GM10847 (cell line): ENCODE results near the gene PBLD.

ENCODE experiments used
- POLR2A ChIP-seq: IDR thresholded peaks from 2 replicates; pipeline ENCODE4 v1.6.1; 2011; ENCODE audit not compliant: insufficient read length; ENCODE audit errors: extremely low read depth

Gene PBLD

DNA sequence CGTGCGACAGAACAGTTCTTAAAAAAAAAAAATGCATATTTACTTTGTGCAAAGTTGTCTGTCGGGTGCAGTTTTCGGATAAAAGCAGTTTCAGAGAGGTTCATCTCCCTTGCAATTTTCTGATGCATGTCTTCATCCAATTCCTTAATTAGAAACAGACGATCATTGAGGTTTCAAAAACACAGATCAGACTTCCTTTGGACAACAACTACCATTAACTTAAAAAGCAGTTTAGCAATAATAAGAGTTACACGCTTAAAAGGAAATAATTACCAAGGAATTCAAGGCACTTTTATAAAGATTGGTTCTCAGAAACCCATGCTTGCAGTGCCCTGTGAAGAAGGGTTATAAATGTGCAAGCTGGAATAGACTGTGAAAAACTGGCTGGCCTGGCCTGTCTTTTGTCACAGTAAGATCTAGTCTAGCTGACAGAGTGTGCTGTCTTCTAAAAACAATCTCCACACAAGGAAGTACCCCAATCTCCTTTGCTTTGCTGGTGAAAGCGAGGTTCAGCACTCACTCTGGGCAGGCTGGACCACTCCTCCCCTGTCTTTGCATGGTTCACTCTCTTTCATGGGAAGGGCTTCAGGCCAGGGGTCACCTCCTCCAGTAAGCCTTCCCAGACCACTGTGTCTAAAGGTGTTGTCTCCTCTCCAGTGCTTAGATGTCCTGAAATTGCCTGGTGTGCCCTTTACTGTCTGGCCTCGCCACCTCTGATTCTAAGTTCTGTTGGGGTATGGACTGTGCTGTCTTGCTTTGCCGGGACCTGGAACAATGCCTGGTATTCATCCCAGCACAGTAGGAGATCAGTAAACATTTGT is 35.7 kb downstream of the PBLD start:
- TF ChIP-seq POLR2A, result no peak

- no peak for TF ChIP-seq POLR2A
Observed at GRCh38 chr10:68290736-68291135, 42.0 kb downstream of the PBLD start.

- no peak for TF ChIP-seq POLR2A
Observed at GRCh38 chr10:68288717-68289116, 44.0 kb downstream of the PBLD start.

- TF ChIP-seq POLR2A, result no peak
Observed at GRCh38 chr10:68284062-68285001, 48.4 kb downstream of the PBLD start.

GRCh38 chr10:68280758-68281157 is 52.0 kb downstream of the PBLD start:
- TF ChIP-seq POLR2A, result no peak

DNA sequence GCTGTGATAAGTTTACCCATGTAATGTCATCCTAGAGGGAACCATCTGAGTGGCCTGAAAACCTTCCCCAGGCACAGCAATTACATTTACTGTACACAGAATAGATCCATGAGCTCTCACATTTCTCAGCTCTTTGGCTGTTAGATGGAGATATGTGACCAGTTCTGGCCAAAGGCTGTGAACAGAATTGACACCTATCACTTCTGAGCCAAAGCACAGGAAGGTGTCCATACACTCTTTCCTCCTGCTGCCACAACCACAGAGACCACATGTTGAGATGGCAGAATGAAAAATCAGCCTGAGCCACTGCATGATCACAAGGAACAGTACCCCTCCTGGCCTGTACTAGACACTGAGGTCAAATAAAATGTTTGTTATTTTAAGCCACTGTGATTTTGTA is 56.5 kb downstream of the PBLD start:
- no peak for TF ChIP-seq POLR2A

- TF ChIP-seq POLR2A, result no peak
Observed at GRCh38 chr10:68275600-68276126, 57.1 kb downstream of the PBLD start.

DNA sequence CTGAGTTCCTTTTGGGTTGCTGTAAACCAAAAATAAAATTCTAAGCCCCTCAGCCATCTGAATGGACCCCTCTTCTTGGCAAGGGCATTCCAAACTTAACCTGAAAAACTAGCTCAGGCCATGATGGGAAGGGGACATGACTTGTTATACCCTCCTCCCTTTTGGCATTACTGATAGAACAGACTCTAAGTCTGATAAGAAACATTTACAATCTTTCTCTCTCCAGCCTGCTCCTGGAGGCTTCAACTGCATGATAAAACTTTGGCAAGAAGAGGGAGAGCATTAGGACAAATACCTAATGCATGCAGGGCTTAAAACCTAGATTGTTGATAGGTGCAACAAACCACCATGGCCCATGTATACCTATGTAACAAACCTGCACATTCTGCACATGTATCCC is 59.9 kb downstream of the PBLD start:
- TF ChIP-seq POLR2A, result no peak

DNA sequence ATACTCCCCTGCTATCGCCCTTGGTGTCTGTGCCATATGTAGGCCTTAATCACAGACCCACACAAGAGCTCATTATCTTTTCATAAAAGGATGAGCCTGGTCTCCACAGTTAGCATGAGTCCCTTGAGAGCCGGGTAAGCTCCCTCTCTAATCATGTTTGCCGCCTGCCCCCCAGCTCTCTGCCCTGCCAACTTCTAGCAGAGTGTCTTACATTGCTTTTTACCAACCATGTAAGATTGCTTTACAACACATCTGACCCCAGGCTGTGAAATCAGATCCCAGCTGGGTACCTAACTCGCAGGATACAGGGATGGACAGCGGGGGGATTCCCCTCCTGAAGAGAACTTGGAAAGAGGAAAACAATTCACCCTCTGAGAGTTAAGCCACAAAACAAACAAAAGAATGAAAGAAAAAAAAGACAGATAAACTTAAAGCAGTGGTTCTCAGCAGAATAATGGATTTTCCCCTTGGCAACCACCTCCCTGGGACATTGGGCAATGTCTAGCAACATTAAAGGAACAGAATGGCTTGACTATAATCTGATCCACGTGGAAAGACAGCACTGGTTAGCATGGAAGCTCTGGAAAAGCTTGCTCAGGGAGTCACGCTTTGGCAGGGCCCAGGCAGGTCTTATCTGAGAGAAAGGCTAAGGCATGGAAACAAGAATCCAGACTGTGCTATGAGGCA is 61.4 kb downstream of the PBLD start:
- no peak for TF ChIP-seq POLR2A

GRCh38 chr10:68269562-68270290 is 63.0 kb downstream of the PBLD start:
- no peak for TF ChIP-seq POLR2A

DNA sequence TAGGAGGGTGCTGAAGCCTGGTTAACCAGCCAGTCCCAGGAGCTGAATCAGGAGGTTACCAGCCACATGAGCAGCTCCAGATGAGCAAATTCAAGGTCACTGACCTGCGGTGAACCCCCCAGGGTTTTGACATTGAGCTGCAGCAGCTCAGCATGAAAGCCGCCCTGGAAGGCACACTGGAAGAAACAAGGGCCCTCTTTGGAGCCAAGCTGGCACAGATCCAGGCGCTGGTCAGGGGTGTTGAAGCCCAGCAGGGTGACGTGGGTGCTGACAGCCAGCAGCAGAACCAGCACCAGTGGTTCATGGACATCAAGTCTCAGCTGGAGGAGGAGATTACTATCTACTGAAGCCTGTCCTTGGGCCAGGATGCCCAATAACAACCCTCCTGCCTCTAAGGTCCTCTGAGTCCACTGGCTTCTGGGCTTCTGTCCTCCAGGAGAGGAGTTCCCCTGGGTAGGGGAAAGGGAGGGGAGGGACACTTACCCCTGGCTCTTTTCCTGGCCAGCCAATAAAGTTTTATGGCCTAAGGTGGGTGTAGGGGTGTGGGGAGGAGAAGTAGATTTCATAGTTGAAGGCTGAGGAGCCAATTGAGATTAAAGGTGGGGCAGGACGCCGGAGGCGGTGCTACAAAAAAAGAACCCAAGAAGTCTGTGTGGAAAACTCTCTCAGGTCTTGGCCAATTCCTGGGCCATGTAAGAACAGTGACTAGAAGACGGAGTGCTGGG is 71.4 kb downstream of the PBLD start:
- TF ChIP-seq POLR2A, result no peak

DNA sequence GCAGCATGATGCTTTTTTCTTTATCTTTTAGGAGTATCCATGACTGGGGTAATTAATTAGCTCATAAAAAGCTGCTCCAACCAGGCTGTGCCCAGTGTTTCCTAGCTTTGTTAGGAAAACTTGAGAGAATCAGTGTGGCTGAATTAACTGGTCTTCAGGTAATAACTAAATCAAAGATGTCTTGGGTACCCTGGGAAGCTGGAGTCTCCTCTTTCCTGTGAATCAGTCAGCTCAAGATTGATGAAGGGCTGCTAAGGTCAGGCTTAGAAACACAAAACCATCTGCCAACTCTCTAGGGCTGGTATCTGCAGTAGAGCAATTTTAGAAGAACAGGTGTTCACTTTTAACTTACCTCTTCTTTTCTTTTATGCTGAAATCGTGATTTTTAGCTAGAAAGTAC is 79.4 kb downstream of the PBLD start:
- TF ChIP-seq POLR2A, result no peak

DNA sequence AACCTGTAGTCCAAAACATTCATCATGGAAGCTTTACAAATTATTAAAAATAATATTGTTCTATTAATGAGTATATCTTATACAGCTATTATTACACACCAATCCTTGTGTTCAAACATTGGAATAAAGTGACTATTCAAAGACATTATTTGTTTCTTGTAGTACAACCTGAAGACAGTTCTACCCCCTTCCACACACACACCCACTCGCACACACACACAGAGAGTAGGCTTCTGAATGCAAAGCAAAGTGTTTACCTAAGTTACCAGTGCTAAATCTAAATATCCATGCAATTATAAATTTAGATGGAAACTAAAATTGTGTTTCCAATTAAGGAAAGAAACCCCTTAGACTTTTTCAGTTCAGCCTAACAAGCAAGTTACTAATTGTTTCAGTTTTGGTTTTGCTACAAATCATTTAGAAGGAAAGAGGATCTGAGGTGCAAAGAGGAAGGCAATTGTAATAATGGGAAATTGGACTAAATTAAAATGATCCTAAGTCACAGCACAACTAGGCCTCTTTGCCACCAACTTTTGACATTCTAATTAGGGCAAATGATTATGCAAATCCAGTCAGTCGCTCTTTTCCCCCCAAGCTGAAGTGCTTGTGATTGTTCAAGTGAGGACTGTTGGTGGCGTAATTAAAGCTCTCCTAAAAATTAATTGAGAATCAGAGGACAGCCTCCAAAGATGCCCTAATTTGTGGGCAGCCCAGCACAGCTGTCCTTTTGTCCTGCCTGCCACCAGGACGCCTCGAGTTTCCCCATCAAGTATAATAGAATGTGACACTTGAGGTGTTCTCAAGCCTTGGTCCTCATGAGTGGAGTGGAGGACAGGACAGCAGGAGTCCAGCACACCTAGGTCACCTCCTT is 80.9 kb downstream of the PBLD start:
- no peak for TF ChIP-seq POLR2A
